K562 (cell line): ENCODE results near the gene GRIN2D. TPM values are rescaled to one million over a fixed set of nuclear protein-coding genes. Genes with fewer than 3 reads are reported as not detected.

Experiments used
- ATAC-seq: fragments of 200-7000 bp; cut with Tn5 transposase; 3 replicates; pipeline ENCODE4 v1.9.1; 2020; ENCODE audit warnings: moderate library complexity
- BruUV-seq: library from RNA; stranded (reverse); fragments of 400-500 nt; replicated peaks from 2 replicates; lab custom pipeline; 2021; lab: Mats Ljungman, UMichigan
- CTCF ChIA-PET: fragments of 300-600 bp; formaldehyde crosslinking; extraction: SDS; loops from one replicate; lab custom pipeline; 2021; ENCODE audit warnings: low intra/inter-chr PET ratio; lab: Yijun Ruan, JAX
- POLR2A ChIA-PET: fragments of 300-600, 350-650 bp; sonication (Branson Sonifier 250); formaldehyde crosslinking; extraction: SDS; loops from one replicate; lab custom pipeline; 2021; ENCODE audit warnings: antibody characterized with exemption, inconsistent platforms; lab: Yijun Ruan, JAX
- DNase-seq, 4 experiments: peaks; one replicate each; pipeline versions ENCODE4 v3.0.0 to v3.0.0-alpha.2; 2011 to 2018; ENCODE audit warnings: low spot score in 3 of 4, mixed read lengths in 3 of 4; ENCODE audit errors: extremely low read depth in 1 of 4
- FAIRE-seq: peaks from 2 replicates; lab custom pipeline; 2011; peaks lifted over from hg19 to GRCh38; lab: Jason Lieb, UNC
- H2AFZ ChIP-seq: 2 replicates; pipeline ENCODE4 v1.6.0; 2011; ENCODE audit warnings: low read depth, low read length, control low read depth, inconsistent platforms
- H3K27ac ChIP-seq: fragments of 200-600 bp; 3 replicates; pipeline ENCODE4 v1.8.0; 2011; ENCODE audit warnings: low read depth, mild to moderate bottlenecking, control low read depth, inconsistent platforms, low read length, moderate library complexity, mixed read lengths; ENCODE audit errors: extremely low read depth
- H3K27me3 ChIP-seq, 2 experiments: fragments of 300-600 bp in 1 of 2; 2 replicates in 1 of 2; 3 replicates in 1 of 2; pipeline versions ENCODE4 v1.6.0 to v1.8.0; 2011; ENCODE audit warnings: inconsistent platforms in 2 of 2, low read length in 2 of 2, mild to moderate bottlenecking in 1 of 2, mixed read lengths in 1 of 2, moderate library complexity in 1 of 2; ENCODE audit not compliant: control insufficient read depth in 2 of 2, insufficient read depth in 2 of 2
- H3K36me3 ChIP-seq: fragments of 300-600 bp; 3 replicates; pipeline ENCODE4 v1.8.0; 2011; ENCODE audit warnings: mild to moderate bottlenecking, low read length, inconsistent platforms; ENCODE audit not compliant: control insufficient read depth, insufficient read depth
- H3K4me1 ChIP-seq, 2 experiments: fragments of 200-600 bp in 1 of 2; replicated peaks in 1 of 2; 2 replicates in 1 of 2; 3 replicates in 1 of 2; pipeline versions ENCODE4 v1.5.1 to v1.8.0; 2011; ENCODE audit warnings: inconsistent platforms in 2 of 2, low read length in 2 of 2, mild to moderate bottlenecking in 1 of 2, mixed read lengths in 1 of 2, moderate library complexity in 1 of 2; ENCODE audit not compliant: control insufficient read depth in 2 of 2, insufficient read depth in 2 of 2
- H3K4me2 ChIP-seq: 2 replicates; pipeline ENCODE4 v1.6.1; 2011; ENCODE audit warnings: low read length, control low read depth, inconsistent platforms, mixed read lengths; ENCODE audit not compliant: insufficient read depth
- H3K4me3 ChIP-seq: fragments of 200-600 bp; sonication (generic), shearing (Covaris generic); 2 replicates; pipeline ENCODE4 v1.5.1; 2016; ENCODE audit warnings: control low read depth, inconsistent platforms
- H3K79me2 ChIP-seq: fragments of 200-600 bp; 3 replicates; pipeline ENCODE4 v1.8.0; 2011; ENCODE audit warnings: low read length, inconsistent platforms; ENCODE audit not compliant: control insufficient read depth, insufficient read depth
- H3K9ac ChIP-seq, 2 experiments: 2 replicates each; pipeline versions ENCODE4 v1.6.0 to v1.6.1; 2011; ENCODE audit warnings: low read depth in 2 of 2, low read length in 2 of 2, control low read depth in 1 of 2, inconsistent platforms in 1 of 2, mild to moderate bottlenecking in 1 of 2, mixed read lengths in 1 of 2; ENCODE audit not compliant: insufficient read depth in 1 of 2
- H3K9me1 ChIP-seq: one replicate; pipeline ENCODE4 v1.6.0; 2011; ENCODE audit warnings: inconsistent platforms, mild to moderate bottlenecking, low read length, moderate library complexity; ENCODE audit not compliant: control insufficient read depth, insufficient read depth
- H3K9me3 ChIP-seq: replicated peaks from 2 replicates; pipeline ENCODE4 v1.5.1; 2011; ENCODE audit warnings: low read depth, low read length, inconsistent platforms; ENCODE audit not compliant: control insufficient read depth, insufficient read depth
- H4K20me1 ChIP-seq: replicated peaks from 2 replicates; pipeline ENCODE4 v1.6.1; 2011; ENCODE audit warnings: low read length, inconsistent platforms, mixed read lengths; ENCODE audit not compliant: control insufficient read depth, insufficient read depth
- DPF2 ChIP-seq: fragments of 450-650 bp; IDR thresholded peaks from 2 replicates; pipeline ENCODE4 v1.6.1; 2016
- E2F3 ChIP-seq: fragments of 250-450 bp; sonication (Bioruptor Pico); IDR thresholded peaks from 2 replicates; pipeline ENCODE4 v1.4.0; 2020; ENCODE audit warnings: mild to moderate bottlenecking
- HNRNPLL ChIP-seq: fragments of 200-400 bp; formaldehyde crosslinking; IDR thresholded peaks from 2 replicates; pipeline ENCODE4 v1.6.1; 2017; ENCODE audit warnings: low read length, low read depth, mild to moderate bottlenecking; ENCODE audit not compliant: poor library complexity, severe bottlenecking
- MYNN ChIP-seq, 2 experiments: sonication (generic); formaldehyde crosslinking in 1 of 2; IDR thresholded peaks; 2 replicates each; pipeline versions ENCODE4 v1.5.0 to v1.6.1; 2016 to 2020; ENCODE audit warnings: antibody characterized with exemption in 1 of 2, missing genetic modification reagents in 1 of 2
- NR2C2 ChIP-seq, 2 experiments: fragments of 200-800 bp in 1 of 2; sonication (Bioruptor generic) in 1 of 2; sonication (generic) in 1 of 2; formaldehyde crosslinking in 1 of 2; IDR thresholded peaks; 2 replicates each; pipeline versions ENCODE4 v1.6.1 to v1.8.0; 2016 to 2022; ENCODE audit warnings: mild to moderate bottlenecking in 1 of 2, missing compliant biosample characterization in 1 of 2, missing genetic modification characterization in 1 of 2, missing genetic modification reagents in 1 of 2
- OTX1 ChIP-seq: fragments of 450-650 bp; formaldehyde crosslinking; IDR thresholded peaks from 2 replicates; pipeline ENCODE4 v1.4.0; 2022; ENCODE audit warnings: mild to moderate bottlenecking
- RBM14 ChIP-seq: fragments of 200-400 bp; formaldehyde crosslinking; IDR thresholded peaks from 2 replicates; pipeline ENCODE4 v1.6.1; 2018; ENCODE audit warnings: low read depth, mild to moderate bottlenecking, low read length, moderate library complexity, borderline replicate concordance; ENCODE audit not compliant: insufficient read depth
- SRF ChIP-seq, 2 experiments: fragments of 250-450, 450-650 bp in 1 of 2; sonication (Bioruptor Pico) in 1 of 2; sonication (generic) in 1 of 2; formaldehyde crosslinking; IDR thresholded peaks; 2 replicates each; pipeline versions ENCODE4 v1.5.0 to v1.5.1; 2020 to 2022; ENCODE audit warnings: mild to moderate bottlenecking in 1 of 2, missing genetic modification reagents in 1 of 2
- TCFL5 ChIP-seq: fragments of 250-450 bp; sonication (Bioruptor Pico); conservative IDR thresholded peaks from 2 replicates; pipeline ENCODE4 v1.6.1; 2021; ENCODE audit warnings: mild to moderate bottlenecking, moderate library complexity, matching md5 sums
- TEAD4 ChIP-seq, 2 experiments: sonication (generic) in 1 of 2; formaldehyde crosslinking in 1 of 2; IDR thresholded peaks; 2 replicates each; pipeline versions ENCODE4 v1.6.1 to v1.8.0; 2012 to 2022; ENCODE audit warnings: borderline replicate concordance in 1 of 2, inconsistent platforms in 1 of 2, low read length in 1 of 2, mild to moderate bottlenecking in 1 of 2, missing genetic modification reagents in 1 of 2
- ZC3H8 ChIP-seq: fragments of 450-650 bp; IDR thresholded peaks from 2 replicates; pipeline ENCODE4 v1.6.1; 2017
- ZNF143 ChIP-seq: sonication (generic); formaldehyde crosslinking; IDR thresholded peaks from 2 replicates; pipeline ENCODE4 v1.9.0; 2022; ENCODE audit warnings: mild to moderate bottlenecking, missing genetic modification reagents
- ZNF175 ChIP-seq: fragments of 200-800 bp; sonication (Bioruptor generic); IDR thresholded peaks from 2 replicates; pipeline ENCODE4 v1.6.1; 2016; ENCODE audit warnings: low read depth, mild to moderate bottlenecking, missing genetic modification characterization, missing compliant biosample characterization
- ZNF318 ChIP-seq, 2 experiments: fragments of 450-650 bp; IDR thresholded peaks; 2 replicates each; pipeline ENCODE4 v1.6.1; 2016; ENCODE audit warnings: mild to moderate bottlenecking in 2 of 2, borderline replicate concordance in 1 of 2, low read depth in 1 of 2, moderate library complexity in 1 of 2
- WGBS: fragments of 100-300 bp; shearing (Covaris generic); methylation state at CpG from one replicate; pipeline ENCODE4 v1.1.6; 2016; ENCODE audit warnings: low coverage, mixed read lengths; ENCODE audit not compliant: insufficient coverage; ENCODE audit errors: missing lambda C conversion rate; 5-methylcytosine and 5-hydroxymethylcytosine counted together
- in situ Hi-C: fragments of 300-500 bp; cut with MboI; formaldehyde crosslinking; loops from 4 replicates; pipeline ENCODE4 v1.15.0; 2018; ENCODE audit warnings: inconsistent platforms, mixed read lengths
- intact Hi-C: fragments of 100-400 bp; cut with micrococcal nuclease; formaldehyde crosslinking; loops from 2 replicates; pipeline ENCODE4 v1.14.2; 2022
- polyA plus RNA-seq, 8 experiments: library from polyadenylated mRNA; depleted of rRNA in 4 of 8; stranded (reverse) in 5 of 8; unstranded in 3 of 8; fragments of >200 nt; fragmentation: Nextera tagmentation in 2 of 8; fragmentation: Illumina TruSeq in 1 of 8; extraction: Ambion mirVana in 2 of 8; extraction: Trizol in 1 of 8; gene quantifications; 2 replicates each; pipeline versions ENCODE4 v1.2.1 to v1.2.3, GENCODE V29; 2011 to 2014; ENCODE audit warnings: inconsistent platforms in 1 of 8, missing spikeins in 1 of 8
- total RNA-seq, 7 experiments: library from RNA; depleted of rRNA in 6 of 7; stranded (reverse); fragments of >200 nt in 6 of 7; fragmentation: Illumina TruSeq in 2 of 7; extraction: Trizol in 2 of 7; gene quantifications; 2 replicates each; pipeline versions ENCODE4 v1.2.1 to v1.2.3, GENCODE V29; 2011 to 2021; ENCODE audit warnings: low replicate concordance in 1 of 7

GRIN2D gene
- total and polyA plus RNA-seq, 9 of the 15 experiments (the other 6 are each of a cell fraction or from before 2014, with no cell fraction given) = 0.32 to 31.5 (median 1.8) TPM

GRCh38 chr19:48350856-48351255 is 42.6 kb upstream of the GRIN2D start:
- Histone ChIP-seq H3K27ac (no peak overlapping the region), H2AFZ (no peak overlapping the region), H3K9ac (no peak overlapping the region), H3K4me3 (no peak overlapping the region), H3K36me3 (no peaks in the 10 kb centered on the region), H3K9me3 (no peaks in the 10 kb centered on the region), H3K79me2 (no peaks in the 10 kb centered on the region), H3K27me3 (no peaks in the 10 kb centered on the region), H3K4me2 (no peak overlapping the region), H3K4me1 (peaks cover 9 to 13% of the 10 kb centered on the region in 2 experiments; a peak in 4 of 5 replicates), H4K20me1 (no peaks in the 10 kb centered on the region), H3K9me1 (no peaks in the 10 kb centered on the region)
- 63% methylated on average over 5 of the region's 5 CpGs for WGBS
- DNase-seq = no peak
- in situ Hi-C loops = no loop called here
- CTCF ChIA-PET = no interaction called here
- ATAC-seq = no peak
- FAIRE-seq = no peak
- POLR2A ChIA-PET = interaction anchor here (0.6 to 1.0 kb wide), 3 partner anchors 12 to 65 kb away, joined by 3 to 8 read pairs (median 4); partner anchors contain the start of gene TMEM143
- no TSS peak for BruUV-seq
- intact Hi-C loops = loop anchor here (1.0 kb wide), 1 partner anchor 233 kb away; no protein-coding TSS in a partner anchor
- TF ChIP-seq RBM14 (no peak), MYNN (IDR thresholded peaks at IDR 0.05) (no peak), MYNN (CRISPR knock-in tag; IDR thresholded peaks at IDR 0.05) (no peak), E2F3 (CRISPR knock-in tag) (no peak), ZNF143 (no peak), ZNF318 (IDR thresholded peaks at IDR 0.05; ENCODE audit: borderline replicate concordance in 1 of 2, low read depth in 1 of 2) (no peak), HNRNPLL (no peak), TCFL5 (CRISPR knock-in tag) (no peak), DPF2 (no peak), ZNF175 (CRISPR knock-in tag) (no peak), TEAD4 (IDR thresholded peaks at IDR 0.05; ENCODE audit: low read length) (no peak), TEAD4 (CRISPR knock-in tag; IDR thresholded peaks at IDR 0.05; ENCODE audit: borderline replicate concordance) (no peak), NR2C2 (CRISPR knock-in tag; IDR thresholded peaks at IDR 0.05) (no peak), NR2C2 (tag; IDR thresholded peaks at IDR 0.05) (no peak), ZC3H8 (no peak), OTX1 (CRISPR knock-in tag) (no peak), SRF (CRISPR knock-in tag; IDR thresholded peaks at IDR 0.05) (no peak)
